HL-60 (cell line): ENCODE data around the gene SMAD1.

Experiments
- DNase-seq, 2 experiments: peaks; one replicate each; pipeline ENCODE4 v3.0.0-alpha.2; 2010 to 2020; ENCODE audit warnings: low read depth in 1 of 2, low spot score in 1 of 2
- H3K27ac ChIP-seq: fragments of 250-450 bp; sonication (Bioruptor Pico); replicated peaks from 2 replicates; pipeline ENCODE4 v1.5.1; 2020; ENCODE audit warnings: mild to moderate bottlenecking, moderate library complexity
- H3K27me3 ChIP-seq: fragments of 250-450 bp; sonication (Bioruptor Pico); 2 replicates; pipeline ENCODE4 v1.5.1; 2021; ENCODE audit warnings: mild to moderate bottlenecking, moderate library complexity; ENCODE audit not compliant: insufficient read depth, poor library complexity, severe bottlenecking
- H3K4me3 ChIP-seq: replicated peaks from 2 replicates; pipeline ENCODE4 v1.5.1; 2011; ENCODE audit warnings: mild to moderate bottlenecking, control low read depth, low read length; ENCODE audit not compliant: insufficient read depth
- GABPA ChIP-seq: IDR thresholded peaks from 2 replicates; pipeline ENCODE4 v1.6.1; 2012; ENCODE audit warnings: low read depth
- POLR2AphosphoS5 ChIP-seq: IDR thresholded peaks from 2 replicates; pipeline ENCODE4 v1.6.1; 2012; ENCODE audit warnings: low read depth
- SPI1 ChIP-seq: IDR thresholded peaks from 2 replicates; pipeline ENCODE4 v1.6.1; 2012; ENCODE audit warnings: low read depth, mild to moderate bottlenecking, borderline replicate concordance
- TF ChIP-seq, protein P1 (sequence below): IDR thresholded peaks from 2 replicates; pipeline ENCODE4 v1.6.1; 2012; ENCODE audit warnings: low read depth; ENCODE audit not compliant: insufficient replicate concordance
- TF ChIP-seq, protein P2 (sequence below): IDR thresholded peaks from one replicate; pipeline ENCODE4 v1.5.1; 2011; ENCODE audit warnings: low read length, control low read depth, inconsistent platforms; ENCODE audit not compliant: insufficient read depth

SMAD1 gene

GRCh38 chr4:145541346-145541745 lies 59.7 kb downstream of the SMAD1 start:
- TF ChIP-seq, protein P1, sequence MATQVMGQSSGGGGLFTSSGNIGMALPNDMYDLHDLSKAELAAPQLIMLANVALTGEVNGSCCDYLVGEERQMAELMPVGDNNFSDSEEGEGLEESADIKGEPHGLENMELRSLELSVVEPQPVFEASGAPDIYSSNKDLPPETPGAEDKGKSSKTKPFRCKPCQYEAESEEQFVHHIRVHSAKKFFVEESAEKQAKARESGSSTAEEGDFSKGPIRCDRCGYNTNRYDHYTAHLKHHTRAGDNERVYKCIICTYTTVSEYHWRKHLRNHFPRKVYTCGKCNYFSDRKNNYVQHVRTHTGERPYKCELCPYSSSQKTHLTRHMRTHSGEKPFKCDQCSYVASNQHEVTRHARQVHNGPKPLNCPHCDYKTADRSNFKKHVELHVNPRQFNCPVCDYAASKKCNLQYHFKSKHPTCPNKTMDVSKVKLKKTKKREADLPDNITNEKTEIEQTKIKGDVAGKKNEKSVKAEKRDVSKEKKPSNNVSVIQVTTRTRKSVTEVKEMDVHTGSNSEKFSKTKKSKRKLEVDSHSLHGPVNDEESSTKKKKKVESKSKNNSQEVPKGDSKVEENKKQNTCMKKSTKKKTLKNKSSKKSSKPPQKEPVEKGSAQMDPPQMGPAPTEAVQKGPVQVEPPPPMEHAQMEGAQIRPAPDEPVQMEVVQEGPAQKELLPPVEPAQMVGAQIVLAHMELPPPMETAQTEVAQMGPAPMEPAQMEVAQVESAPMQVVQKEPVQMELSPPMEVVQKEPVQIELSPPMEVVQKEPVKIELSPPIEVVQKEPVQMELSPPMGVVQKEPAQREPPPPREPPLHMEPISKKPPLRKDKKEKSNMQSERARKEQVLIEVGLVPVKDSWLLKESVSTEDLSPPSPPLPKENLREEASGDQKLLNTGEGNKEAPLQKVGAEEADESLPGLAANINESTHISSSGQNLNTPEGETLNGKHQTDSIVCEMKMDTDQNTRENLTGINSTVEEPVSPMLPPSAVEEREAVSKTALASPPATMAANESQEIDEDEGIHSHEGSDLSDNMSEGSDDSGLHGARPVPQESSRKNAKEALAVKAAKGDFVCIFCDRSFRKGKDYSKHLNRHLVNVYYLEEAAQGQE: no peak
- TF ChIP-seq, protein P2, sequence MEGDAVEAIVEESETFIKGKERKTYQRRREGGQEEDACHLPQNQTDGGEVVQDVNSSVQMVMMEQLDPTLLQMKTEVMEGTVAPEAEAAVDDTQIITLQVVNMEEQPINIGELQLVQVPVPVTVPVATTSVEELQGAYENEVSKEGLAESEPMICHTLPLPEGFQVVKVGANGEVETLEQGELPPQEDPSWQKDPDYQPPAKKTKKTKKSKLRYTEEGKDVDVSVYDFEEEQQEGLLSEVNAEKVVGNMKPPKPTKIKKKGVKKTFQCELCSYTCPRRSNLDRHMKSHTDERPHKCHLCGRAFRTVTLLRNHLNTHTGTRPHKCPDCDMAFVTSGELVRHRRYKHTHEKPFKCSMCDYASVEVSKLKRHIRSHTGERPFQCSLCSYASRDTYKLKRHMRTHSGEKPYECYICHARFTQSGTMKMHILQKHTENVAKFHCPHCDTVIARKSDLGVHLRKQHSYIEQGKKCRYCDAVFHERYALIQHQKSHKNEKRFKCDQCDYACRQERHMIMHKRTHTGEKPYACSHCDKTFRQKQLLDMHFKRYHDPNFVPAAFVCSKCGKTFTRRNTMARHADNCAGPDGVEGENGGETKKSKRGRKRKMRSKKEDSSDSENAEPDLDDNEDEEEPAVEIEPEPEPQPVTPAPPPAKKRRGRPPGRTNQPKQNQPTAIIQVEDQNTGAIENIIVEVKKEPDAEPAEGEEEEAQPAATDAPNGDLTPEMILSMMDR: no peak
- TF ChIP-seq GABPA (no peak), SPI1 (no peak), POLR2AphosphoS5 (no peak)
- no peak overlapping the region for H3K4me3 ChIP-seq
- H3K27me3 ChIP-seq: no peaks in the 10 kb centered on the region
- DNase-seq: no peak
- H3K27ac ChIP-seq: no peak overlapping the region

DNA sequence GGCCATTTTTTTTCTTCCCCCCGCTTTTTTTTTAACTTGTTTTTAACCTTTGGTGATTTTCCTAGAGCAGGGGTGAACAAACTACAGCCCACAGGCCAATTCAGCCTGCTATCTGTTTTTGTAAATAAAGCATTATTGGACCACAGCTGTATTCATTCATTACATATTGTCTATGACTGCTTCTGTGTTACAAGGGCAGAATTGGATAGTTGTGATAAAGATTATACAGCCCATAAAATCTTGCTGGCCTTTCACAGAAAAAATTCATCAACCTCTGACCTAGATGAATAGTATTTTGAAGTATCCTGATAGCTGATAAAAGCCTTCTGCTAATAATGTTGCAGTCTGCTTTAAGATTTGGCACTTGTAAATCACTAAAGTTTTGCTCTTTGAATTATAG lies 63.4 kb downstream of the SMAD1 start:
- Histone ChIP-seq H3K4me3 (no peak overlapping the region), H3K27ac (no peak overlapping the region), H3K27me3 (no peaks in the 10 kb centered on the region)
- TF ChIP-seq, protein P1: no peak
- TF ChIP-seq GABPA (no peak), SPI1 (no peak), POLR2AphosphoS5 (no peak)
- TF ChIP-seq, protein P2: no peak
- DNase-seq: no peak

- Histone ChIP-seq H3K27ac (no peak overlapping the region), H3K4me3 (no peak overlapping the region), H3K27me3 (no peaks in the 10 kb centered on the region)
- TF ChIP-seq, protein P2: no peak
- peak; percentile 25; the same call in 1 of the 2 replicates for TF ChIP-seq POLR2AphosphoS5
- peak in 1 of 2 experiments; percentile 11 for DNase-seq
Observed at GRCh38 chr4:145545538-145546174, 64.0 kb downstream of the SMAD1 start.
